Brain microvascular endothelial cell (primary cell): ENCODE measurements around the gene ZNF219.

ENCODE experiments used
- DNase-seq: peaks from one replicate; pipeline ENCODE4 v3.0.0-alpha.2; 2020
- H3K27ac ChIP-seq: fragments of 250-450 bp; sonication (Bioruptor Pico); 2 replicates; pipeline ENCODE4 v1.5.1; 2020; ENCODE audit warnings: mild to moderate bottlenecking, moderate library complexity
- H3K27me3 ChIP-seq: fragments of 250-450 bp; sonication (Bioruptor Pico); replicated peaks from 2 replicates; pipeline ENCODE4 v1.5.1; 2020; ENCODE audit warnings: mild to moderate bottlenecking
- H3K36me3 ChIP-seq: fragments of 250-450 bp; sonication (Bioruptor Pico); replicated peaks from 2 replicates; pipeline ENCODE4 v1.5.1; 2020; ENCODE audit warnings: mild to moderate bottlenecking
- H3K4me3 ChIP-seq: 2 replicates; pipeline ENCODE4 v1.5.1; 2011; ENCODE audit warnings: low read depth, mild to moderate bottlenecking, control low read depth, low read length, moderate library complexity
- in situ Hi-C: cut with HindIII; loops from 2 replicates; pipeline ENCODE4 v1.10.0; 2017; ENCODE audit warnings: low sequenced_read_pairs, low pct_ligation_motif_present
- TF ChIP-seq, protein P1 (sequence below): IDR thresholded peaks from 2 replicates; pipeline ENCODE4 v1.5.1; 2011; ENCODE audit warnings: low read depth, mild to moderate bottlenecking, moderate library complexity, low read length, control low read depth, inconsistent platforms; ENCODE audit errors: missing control alignments

ZNF219 gene

DNA sequence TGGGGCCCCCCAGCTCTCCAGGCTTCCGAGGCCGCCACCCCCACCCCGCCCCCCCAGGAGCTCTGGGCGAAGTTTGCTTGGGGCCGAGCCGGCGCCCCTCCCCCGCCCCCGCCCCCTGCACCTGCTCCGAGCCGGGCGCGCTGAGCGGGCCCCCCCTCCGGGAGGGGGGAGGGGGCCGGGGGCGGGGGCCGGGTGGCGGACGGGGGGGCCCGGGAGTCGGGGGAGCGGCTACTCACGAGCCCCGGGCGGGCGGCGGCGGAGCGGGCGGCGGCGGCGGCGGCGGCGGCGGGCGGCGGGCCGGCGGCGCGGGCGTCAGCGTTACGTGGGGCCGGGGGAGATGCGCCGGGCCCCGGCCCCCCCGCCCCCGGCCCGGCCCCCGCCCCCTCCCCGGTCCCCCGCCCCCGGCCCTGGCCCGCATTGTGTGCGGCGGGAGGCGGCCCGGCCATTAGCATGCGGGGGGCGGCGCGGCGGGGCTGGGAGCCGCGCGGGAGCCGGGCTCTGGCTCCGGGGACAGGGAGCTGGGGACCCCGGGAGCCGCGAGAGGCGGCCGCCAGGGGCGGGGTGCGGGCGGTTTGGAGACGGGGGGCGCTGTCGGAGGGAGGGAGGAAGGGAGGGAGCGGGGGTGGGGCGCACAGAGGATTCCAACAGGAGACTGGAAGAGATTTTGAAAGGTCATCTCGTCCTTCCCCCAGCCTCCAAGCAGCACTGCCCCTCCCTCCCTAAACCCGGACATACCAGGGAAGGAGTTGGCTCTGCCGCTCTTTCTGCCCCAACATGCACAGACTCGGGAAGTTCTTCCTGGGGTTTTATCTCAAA lies at the start of gene ZNF219:
TSS of gene ZNF219 (minus strand) at position 580 of the 816 bp plus-strand sequence. CDS start 5,064 bp downstream, outside the sequence.
- no peaks in the 10 kb centered on the region for H3K36me3 ChIP-seq
- peak within 1 kb of the TSS; percentile 57 for H3K4me3 ChIP-seq
- TF ChIP-seq, protein P1, sequence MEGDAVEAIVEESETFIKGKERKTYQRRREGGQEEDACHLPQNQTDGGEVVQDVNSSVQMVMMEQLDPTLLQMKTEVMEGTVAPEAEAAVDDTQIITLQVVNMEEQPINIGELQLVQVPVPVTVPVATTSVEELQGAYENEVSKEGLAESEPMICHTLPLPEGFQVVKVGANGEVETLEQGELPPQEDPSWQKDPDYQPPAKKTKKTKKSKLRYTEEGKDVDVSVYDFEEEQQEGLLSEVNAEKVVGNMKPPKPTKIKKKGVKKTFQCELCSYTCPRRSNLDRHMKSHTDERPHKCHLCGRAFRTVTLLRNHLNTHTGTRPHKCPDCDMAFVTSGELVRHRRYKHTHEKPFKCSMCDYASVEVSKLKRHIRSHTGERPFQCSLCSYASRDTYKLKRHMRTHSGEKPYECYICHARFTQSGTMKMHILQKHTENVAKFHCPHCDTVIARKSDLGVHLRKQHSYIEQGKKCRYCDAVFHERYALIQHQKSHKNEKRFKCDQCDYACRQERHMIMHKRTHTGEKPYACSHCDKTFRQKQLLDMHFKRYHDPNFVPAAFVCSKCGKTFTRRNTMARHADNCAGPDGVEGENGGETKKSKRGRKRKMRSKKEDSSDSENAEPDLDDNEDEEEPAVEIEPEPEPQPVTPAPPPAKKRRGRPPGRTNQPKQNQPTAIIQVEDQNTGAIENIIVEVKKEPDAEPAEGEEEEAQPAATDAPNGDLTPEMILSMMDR: no peak
- in situ Hi-C loops: no loop called here
- no peak within 1 kb of the TSS for H3K27ac ChIP-seq
- no peaks in the 10 kb centered on the region for H3K27me3 ChIP-seq
- DNase-seq: no peak

DNA sequence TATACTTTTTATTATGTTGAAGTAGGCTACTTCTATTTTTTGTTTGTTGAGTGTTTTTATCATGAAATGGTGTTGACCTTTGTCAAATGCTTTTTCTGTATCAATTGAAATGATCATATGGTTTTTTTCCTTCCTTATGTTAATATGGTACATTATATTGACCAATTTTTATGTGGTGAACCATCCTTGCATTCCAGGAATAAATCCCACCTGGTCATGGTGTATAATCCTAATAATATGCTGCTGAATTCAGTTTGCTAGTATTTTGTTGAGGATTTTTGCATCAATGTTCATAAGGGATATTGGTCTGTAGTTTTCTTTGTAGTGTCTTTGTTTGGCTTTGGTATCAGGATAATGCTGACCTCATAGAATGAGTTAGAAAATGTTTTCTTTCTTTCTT lies 47.0 kb upstream of the ZNF219 start:
- TF ChIP-seq, protein P1: no peak
- in situ Hi-C loops: no loop called here
- no peak overlapping the region for H3K4me3 ChIP-seq
- DNase-seq: no peak
- H3K36me3 ChIP-seq: no peaks in the 10 kb centered on the region
- no peak overlapping the region for H3K27ac ChIP-seq
- no peaks in the 10 kb centered on the region for H3K27me3 ChIP-seq

DNA sequence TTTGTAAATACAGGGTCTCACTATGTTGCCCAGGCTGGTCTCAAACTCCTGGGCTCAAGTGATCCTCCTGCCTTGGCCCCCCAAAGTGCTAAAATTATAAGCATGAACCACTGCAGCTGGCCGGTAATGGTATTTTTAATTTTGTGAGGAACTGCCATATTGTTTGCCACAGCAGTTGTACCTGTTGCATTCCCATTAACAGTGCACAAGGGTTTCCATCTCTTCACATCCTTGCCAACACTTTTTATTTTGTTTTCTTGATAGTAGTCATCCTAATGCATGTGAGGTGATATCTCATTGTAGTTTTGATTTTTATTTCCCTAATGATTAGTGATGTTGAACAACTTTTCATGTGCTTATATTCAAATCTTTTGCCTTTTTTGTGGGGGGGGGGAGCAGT lies 43.9 kb upstream of the ZNF219 start:
- in situ Hi-C loops: no loop called here
- DNase-seq: no peak
- Histone ChIP-seq H3K27me3 (no peaks in the 10 kb centered on the region), H3K36me3 (no peaks in the 10 kb centered on the region), H3K27ac (no peak overlapping the region), H3K4me3 (no peak overlapping the region)
- TF ChIP-seq, protein P1: no peak

DNA sequence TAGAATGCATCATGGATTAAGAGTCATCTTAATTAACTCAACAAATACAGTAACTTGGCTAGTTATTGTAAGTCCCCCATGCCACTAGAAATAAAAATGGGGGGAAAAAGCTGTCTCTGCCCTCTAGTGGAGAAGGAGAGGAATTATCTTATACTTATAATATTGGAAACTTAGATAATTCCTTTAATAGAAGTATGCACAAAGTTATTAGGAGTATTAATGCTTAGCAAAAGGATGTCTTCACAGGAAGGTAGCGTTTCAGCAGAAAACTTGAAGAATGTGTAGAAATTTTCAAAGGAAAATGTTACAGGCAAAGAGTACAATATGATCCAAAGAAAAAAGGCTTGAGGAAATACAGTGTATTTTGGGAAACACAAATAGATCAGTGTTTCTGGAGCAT lies 37.6 kb upstream of the ZNF219 start:
- DNase-seq: no peak
- no peaks in the 10 kb centered on the region for H3K27me3 ChIP-seq
- in situ Hi-C loops: no loop called here

DNA sequence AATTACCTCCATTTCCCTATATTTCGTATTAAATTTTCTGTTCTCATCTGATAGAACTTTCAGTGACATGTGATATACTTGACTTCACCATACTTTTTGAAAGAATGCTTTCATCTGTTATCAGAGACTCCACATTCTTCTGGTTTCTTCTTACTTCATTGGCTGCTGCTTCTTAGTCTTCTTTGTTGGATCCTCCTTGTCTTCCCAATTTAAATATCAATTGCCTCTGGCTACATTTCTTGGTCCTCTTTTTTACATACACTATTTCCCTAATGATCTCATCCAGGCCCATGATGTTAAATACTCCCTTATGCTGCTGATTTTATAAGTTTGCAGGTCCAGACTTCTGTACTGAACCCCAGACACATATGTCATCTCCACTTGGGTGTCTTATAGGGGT lies 35.4 kb upstream of the ZNF219 start:
- no peak for DNase-seq
- no peak overlapping the region for H3K4me3 ChIP-seq
- in situ Hi-C loops: no loop called here
- no peak overlapping the region for H3K27ac ChIP-seq
- H3K27me3 ChIP-seq: no peaks in the 10 kb centered on the region
- TF ChIP-seq, protein P1: no peak
- H3K36me3 ChIP-seq: no peaks in the 10 kb centered on the region

More for the DNA sequence above, 37.6 kb upstream of the ZNF219 start:
- no peak overlapping the region for H3K27ac ChIP-seq
- no peak overlapping the region for H3K4me3 ChIP-seq
- TF ChIP-seq, protein P1: peak; percentile 58
- H3K36me3 ChIP-seq: no peaks in the 10 kb centered on the region

DNA sequence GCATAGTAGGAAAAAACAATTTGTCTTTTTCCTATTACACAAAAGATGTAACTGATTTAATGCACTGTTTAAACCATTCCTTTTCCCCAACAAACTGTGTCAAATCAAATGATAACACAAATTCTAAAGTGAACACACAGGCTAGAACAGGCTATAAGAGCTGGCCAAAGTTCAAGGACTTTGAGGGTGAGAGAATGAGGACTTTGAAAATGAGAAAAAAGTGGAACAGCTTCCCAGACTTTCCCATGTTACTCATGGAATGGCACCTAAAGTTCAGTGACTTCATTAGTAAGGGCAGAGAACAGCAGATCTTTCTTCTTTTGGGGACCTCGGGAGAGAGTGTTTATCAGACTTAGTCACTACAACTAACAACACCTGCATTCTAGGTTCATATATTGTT lies 25.0 kb upstream of the ZNF219 start:
- Histone ChIP-seq H3K4me3 (no peak overlapping the region), H3K27ac (no peak overlapping the region), H3K27me3 (no peaks in the 10 kb centered on the region), H3K36me3 (no peaks in the 10 kb centered on the region)
- in situ Hi-C loops: no loop called here
- TF ChIP-seq, protein P1: no peak
- DNase-seq: no peak
